HG03139 (cell line): ENCODE data around the gene HOXA3.

Experiments
- ATAC-seq: cut with Tn5 transposase; IDR thresholded peaks from one replicate; pipeline ENCODE4 v1.9.1; 2021; ENCODE audit not compliant: unreplicated experiment

HOXA3 gene

DNA sequence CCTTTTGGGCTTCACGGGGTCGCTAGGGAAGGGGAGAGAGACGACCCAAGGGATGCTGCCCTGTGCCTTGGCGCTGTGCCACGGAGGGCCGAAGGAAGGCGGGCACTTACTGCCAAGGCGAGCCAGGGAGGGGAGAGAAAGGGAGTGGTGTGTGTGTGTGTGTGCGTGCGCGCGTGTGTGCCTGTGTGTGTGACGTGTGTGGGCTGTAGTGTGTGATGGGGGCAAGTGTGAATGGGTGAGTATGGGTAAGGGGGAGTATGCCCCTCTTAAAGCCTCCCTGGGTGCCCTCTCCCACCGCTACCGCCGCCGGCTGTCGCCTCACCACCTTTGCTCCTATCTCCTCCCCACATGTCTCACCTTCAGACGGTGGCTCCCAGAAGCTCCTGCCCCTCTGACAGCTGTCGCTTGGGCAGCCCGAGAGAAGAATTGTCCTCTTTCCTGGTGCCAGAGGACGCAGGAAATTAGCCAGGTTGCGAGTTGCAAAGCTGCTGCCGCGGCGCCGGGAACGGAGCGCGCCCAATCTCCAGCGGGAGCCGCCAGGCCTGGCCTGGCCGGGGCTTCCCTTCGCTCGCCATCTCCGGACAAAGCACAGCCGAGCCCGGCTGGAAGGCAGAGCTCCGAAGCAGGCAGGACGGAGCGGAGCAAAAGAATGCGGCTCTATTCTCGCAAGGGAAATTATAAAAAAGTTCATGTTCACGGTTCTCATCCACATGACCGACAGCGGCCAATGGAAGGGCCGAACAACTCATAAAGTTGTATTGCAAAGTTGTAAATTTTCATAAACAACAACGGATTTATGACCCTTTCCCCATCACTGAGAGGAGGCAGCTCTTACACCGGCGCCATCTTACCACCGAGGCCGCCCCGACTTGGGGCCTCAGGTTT, at the start of gene HOXA3:
Gene HOXA3, minus strand, starts transcription at position 653 of the 885 bp plus-strand sequence. CDS start 41,943 bp downstream, outside the sequence.
- no peak for ATAC-seq

DNA sequence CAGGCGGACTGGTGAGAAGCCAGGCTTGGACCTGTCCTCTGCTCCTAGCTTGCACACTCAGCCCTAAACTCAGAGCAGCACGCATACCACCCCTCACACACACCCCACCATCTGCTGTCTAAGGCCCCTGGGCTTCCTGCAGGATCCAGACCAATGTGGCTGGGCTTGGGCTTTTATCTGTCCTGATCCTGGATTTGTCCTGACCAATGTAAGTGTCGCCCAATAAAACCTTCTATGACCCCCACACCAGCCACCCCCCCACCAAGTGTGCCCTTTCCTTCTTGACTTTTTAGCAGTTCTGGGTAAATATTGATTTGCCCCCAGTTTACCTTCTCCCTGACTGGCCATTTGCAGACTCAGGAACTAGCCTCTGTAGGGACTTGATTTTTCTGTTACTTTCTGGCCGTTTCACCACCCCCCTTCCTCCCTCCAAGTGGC, 49.2 kb upstream of the HOXA3 start:
- ATAC-seq = no peak

DNA sequence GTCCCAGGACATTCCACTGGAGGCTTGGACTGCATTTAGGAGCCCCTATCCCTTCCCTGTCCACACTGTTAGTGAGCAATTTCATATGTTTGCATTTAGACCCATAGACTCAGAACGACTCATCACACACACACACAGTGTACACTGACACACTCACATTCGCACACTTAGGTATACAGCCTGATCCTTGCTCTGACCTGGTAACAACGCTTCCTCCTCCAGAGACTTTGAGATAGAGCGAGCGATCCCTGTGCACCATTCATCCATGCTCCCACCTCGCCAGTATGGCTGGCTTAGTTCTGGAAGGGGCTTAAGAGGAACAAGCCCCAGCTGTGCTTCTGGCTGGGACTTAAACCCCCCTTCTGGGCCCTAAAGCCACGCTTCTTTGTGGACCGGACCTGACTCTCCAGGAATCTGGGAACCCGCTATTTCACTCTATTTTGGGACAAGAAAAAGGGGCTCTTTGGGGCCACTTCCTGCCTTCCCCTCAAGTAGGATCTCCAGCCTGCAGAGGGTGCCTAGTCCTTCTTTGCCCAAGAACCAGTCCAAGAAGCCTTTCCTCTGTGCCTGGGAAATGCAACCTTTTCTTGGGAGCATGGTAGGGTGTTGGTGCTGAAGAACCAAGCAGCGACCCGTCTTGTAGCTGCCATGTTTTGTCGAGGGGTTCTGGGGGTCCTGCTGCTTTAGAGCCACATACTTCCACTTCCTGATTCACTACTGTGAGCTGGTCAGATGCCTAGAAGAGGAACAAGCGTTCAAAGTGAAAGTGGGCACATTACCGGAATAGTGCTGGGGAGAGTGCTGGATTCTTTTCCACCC, 48.6 kb upstream of the HOXA3 start:
- no peak for ATAC-seq

DNA sequence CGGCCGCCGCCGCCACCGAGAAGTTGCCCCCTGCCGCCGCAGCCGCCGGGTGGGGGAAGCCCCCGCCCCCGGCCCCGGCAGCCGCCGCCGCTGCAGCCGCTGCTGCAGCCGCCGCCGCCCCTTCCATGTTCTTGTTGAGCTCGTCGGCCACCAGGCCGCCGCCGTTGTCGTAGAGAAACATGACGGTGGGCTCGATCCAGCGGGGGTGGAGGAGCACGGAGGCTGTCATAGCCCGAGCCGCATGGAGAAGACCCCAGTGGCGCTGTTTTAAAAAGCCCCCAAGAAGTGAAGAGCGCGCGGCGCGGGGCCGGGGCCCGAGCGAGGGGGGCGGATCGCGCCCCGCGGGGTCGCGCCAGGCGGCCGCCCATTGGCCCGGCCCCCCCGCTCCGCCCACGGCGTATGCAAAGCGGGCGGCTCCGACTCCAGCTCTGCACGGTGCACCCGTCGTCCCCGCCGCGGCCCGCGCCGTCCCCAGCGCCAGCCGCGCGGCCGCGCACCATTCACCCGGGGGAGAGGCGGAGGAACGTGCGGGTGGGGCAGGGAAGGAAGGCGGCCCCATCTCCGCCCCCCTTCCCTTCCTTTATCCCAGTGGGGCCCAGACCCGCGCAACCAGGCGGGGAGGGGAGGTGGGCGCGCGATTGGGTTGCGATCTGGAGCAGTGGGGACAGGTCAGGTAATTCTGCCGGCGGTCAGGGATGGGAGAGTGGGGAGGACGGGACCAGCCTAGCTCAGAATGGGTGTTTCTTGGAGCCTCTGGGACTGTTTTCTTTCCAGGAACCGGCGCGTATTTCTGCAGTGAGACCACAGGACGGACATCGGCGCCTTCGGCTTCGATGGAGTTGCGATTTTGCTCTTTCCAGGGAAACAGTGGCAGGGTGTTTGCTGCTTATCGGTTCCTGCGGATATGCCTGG, 47.7 kb upstream of the HOXA3 start, which contains the start of gene HOXA13:
Gene HOXA13, minus strand, starts transcription at position 243 of the 912 bp plus-strand sequence. Its CDS starts 14 bp downstream, at position 229.
- ATAC-seq = no peak

DNA sequence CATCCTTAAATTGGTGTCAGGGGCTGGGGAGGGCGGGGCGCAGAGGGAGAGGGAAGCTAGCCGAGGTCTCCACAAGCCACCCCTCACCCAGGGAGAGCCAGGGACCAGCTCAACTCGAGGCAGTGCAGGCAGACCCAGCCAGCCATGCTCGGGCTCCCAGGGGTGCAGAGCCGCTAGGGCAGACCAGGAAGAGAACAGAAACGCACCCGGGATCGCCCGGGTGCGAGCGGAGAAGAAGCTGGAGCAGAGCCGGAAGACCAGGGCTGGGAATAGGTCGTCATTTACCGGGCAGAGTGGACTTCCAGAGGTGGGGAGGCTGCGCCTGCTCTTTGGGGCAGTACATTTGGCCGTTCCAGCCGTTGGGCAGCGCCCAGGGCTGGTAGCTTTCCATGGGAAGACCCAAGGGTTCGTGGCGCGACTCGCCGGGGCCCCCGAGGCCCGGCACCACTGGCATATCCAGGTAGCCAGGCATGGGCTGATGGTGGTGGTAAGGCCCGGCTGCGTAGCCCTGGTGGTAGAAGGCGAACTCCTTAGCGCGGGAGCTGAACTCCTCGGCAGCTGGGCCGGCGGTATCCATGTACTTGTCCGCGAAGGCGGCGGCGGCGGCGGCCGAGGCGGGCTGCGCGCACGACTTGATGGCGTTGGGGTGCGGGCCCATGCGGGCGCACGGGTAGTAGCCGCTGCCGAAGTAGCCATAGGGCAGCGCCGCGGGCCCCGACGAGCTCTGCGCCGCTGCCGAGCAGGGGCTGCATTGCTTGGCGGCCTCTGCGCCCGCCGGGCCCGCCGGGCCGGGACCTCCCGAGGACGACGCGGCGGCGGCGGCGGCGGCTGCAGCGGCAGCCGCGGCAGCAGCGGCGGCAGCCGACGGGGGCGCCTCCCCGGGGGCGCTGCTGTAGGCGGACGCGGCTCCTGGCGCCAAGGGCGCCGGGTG, 46.8 kb upstream of the HOXA3 start:
- ATAC-seq = no peak

DNA sequence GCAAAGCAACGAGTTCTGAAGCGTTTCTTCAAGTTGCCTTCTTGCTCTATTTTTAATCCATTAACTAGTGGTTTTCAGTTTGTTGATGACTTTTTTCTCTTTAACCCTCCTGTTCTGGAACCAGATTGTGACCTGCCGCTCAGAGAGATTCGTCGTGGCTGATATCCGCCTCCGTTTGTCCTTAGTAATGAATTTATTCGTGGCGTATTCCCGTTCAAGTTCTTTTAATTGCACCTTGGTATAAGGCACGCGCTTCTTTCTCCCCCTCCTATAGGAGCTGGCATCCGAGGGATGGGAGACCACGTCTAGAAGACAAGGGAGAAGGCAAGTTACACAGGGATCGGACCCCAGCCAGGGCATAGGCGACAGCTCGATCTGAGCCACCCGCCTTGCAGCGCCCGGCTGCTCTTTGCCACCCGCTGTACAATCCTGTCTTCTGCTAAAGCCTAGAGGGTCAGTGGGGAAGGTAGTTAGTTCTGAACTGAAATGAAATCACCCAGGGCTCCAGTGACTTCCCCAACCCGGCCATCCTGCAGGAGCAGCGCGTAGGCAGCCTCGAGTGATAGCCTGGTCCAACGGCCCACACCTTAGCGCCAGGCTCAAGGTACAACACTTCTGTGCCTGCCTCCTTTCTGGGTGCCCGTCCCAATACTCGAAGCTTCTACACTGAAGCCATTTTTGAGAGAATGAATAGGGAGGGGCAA, 45.9 kb upstream of the HOXA3 start:
- no peak for ATAC-seq

DNA sequence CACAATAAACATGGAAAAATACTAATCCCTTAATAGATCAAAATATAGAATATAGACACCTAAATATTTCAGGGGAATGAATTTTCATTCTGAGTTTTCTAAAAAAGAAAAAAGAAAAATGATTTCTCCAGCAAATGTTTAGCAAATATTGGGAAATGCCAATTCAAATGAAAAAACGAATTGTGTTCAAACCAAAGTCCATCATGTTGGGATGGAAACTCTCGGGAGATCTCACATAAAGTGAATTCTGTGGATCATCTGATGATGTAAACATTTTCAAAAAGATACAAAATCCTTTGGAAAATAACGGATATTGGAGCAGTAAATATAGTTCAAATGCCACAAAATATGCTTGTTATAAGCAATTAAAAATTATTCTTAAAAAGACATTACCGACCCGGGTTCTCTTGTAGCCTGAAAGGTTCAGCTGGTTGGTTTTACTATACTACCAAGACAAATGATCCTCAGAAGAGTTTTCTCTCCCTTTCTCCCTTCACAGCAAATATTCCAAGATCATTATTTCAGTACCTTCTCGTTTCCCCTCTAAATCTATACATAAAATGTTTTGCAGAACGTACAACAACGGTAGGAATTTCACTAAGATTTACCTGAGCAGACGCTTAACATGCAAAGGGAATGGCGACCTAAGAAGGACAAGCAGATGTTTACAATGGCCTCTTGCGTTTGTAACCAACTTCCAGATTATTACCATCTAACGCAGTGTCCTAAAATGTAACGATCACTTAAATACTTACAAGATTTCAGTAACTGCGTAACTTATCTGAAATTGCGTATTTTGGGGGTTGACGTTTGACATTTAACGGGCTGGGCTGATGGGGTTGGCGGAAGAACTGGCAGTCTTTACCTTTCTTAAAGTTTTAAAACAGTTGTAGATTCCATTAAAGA, 45.0 kb upstream of the HOXA3 start:
- no peak for ATAC-seq

DNA sequence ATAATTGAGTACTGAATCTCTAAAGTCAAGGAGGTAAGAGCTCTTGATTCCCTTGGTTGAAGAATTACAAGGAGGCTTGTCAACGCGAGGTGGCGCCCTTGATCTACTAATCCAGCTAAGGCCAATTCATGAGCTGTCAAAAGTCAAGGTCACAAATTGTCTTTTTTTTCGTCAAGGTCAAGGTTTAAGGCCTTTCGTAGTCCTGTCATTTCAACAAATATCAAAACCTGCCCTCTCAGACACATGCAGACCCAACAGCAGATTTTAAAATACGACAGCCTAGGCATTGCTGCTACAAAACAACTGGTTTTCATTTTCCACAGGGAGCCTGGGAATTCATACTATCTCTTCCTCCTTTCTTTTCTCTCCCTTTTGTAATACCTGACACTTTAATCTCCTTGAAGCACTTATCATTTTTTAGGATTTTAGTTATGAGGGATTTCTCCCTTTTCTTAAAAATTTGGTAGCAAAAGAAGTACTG, 43.9 kb upstream of the HOXA3 start:
- no peak for ATAC-seq

DNA sequence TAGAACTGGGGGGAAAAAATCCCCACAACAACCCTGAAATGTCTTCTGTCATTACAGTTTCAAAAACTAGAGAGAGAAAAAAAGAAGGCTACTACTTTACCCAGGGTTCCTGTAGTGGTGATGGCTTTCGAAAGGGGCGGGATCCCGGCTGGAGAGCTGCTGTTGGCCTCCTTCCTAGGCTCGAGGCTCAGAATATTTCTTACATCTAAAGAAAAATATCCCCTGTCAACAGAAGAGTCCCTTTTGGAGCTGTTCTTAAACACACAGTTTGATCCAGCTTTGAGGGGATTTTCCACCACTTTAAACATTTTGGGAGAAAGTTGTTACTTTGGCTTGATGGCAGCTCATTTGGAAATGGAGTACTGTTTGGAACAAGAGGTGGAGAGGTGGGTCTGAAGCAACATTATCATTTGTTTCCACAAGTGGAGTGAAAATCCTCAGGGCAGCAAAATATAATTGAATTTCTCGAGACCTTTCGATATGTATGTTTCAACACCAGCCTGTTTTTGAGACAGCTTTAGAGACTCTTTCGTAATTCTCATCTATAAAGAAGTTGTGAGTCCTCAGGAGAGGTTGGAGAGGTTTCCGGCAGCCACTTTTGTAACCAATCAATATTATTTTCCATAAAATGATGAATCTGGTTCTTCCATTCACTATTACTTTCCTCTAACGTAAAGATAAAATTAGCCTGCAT, 42.5 kb upstream of the HOXA3 start:
- no peak for ATAC-seq

DNA sequence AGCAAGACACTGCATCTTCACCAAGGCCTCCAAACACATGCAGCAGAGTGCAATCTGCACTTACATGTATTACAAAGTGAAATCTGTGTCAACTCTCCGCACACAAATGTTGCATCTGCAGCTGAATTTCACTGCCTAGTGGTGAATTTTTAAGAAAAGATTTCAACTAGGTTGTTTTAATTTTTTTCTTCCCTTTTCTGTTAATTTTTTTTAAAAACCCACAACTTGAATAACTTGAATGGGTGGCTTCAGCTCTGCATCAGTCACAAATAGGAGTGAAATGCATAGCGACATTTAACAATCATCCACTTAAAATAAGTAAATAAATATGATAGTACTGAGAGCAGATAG, 41.6 kb upstream of the HOXA3 start:
- ATAC-seq = no peak

DNA sequence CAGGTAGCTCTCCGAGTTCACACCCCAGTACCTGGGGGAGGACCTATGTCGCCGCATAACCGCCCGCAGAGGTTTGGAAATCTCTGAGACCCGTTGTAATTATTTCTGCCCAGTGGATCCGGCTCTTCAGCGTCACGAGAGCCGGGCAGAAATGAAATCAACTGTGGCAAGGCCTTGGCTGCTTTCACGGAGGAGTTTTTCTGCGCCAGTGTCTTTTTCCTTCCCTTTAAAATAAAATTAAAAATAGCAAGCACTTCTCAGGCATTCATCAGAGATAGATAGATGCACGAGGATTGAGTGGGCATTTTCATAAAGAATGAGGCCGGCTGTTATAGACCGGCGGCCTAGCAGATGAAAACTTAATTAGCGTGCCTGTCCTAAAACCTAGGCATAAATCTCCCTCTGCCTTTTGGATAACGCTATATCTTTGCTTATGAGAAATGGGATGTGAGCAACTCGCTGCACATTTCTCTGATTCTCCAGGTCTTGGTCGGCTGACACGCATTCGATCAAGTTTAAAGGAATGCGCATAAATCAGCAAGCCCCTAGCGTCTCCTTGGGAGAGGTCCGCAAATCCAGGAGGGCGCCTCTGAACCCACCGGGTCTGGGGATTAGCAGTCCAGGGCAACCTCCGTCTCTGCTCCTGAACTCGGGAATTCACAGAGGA, 41.1 kb upstream of the HOXA3 start:
- ATAC-seq = no peak

DNA sequence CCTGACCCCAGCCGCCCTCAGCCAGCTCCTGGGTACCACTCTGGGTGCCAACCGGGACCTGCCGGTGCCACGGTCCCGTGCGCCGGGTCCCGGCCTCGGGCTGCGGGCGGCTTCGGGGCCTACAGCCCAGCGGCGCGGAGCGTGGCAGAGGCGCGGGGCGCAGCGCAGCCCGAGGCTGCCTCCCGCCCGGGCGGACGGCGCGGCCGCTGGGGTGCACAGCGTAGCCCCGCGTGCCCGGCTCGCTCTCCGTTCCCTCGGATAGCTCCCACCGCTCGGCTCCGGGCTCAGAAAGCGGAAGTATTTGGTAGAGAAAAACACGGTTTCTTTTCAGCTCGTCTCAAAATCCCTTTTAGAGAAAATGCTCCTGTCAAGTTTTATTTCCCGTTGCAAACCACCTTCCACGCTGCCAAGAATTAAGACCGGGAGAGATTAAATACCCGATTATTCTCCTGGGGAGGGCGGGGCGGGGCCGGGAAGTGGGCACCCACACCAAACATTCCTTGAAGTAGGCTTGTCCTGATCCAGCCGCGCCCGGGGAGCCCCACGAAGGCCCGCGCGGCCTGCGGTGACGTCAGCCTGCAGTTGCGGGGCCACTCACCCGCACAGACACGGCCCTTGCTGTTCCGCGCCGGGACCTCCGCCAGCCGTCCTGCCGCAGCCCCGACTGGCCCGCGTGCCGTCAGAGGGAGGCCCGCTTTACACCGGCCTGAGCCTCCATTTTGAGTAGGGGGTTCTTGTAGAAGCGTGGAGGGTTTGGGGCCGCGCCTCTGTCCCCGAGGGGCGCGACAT, 40.4 kb upstream of the HOXA3 start:
- no peak for ATAC-seq

DNA sequence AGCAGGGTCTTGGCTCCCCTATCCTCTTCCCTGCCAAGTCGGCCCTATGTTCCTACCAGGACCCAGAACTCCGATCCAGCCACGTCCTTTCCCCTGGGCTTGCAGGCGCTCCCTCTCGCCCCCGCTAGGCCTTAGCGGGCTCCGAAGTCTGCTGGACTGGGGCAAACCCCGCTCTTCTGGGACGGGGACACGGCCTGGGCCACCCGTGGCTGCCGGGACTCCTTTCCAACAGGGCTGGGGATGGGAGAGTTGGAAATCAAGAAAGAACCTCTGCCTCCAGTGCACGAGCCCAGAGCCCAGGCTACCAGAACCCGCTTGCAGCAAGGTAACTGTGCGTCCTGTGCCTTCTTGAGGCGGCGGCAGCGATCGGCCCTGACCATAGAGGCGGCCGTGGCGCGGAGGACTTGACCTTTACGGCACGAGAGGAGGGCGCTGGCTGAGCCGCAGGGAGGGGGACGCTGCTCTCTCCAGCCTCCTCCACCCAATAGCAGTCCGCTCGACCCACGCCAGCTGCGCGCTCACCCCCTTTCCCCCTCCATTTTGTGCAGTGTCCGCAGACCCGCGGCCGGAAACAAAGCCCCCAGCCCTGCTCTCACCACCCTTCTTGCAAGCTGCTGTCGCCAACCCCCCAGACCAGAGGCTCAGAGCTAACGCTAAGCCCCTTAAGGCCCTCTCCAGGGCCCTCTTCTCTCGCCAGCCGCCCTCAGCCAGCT, 39.6 kb upstream of the HOXA3 start:
- no peak for ATAC-seq

DNA sequence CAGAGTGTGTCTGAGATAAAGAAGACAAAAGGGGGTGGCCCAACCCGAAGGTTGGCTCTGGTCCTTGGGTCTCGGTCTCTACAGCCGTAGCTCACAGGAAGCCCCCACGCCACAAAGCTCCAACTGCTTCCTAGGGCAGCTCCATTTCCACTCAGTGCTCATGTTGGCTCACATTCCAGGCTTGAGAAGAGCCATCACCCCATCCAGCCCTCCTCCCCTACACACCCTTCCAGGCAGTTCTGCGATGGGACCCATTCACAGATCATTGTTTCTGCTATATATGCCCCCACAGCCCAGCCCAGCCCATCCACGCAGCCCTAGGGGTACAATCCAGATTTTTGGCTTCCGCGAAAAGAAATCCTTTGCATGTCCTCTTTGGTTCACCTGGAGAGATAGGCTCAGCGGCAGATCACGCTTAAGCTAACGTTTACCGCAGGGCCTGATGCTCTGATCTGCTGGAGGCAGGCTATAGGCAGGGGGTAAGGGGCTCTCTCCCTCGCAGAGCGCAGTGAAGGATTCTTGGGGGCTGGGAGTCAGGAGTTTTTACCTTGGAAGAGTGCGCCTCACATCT, 38.9 kb upstream of the HOXA3 start:
- ATAC-seq = no peak
